Measurements from ENCODE around the gene IFITM5. TPM values are rescaled to one million over a fixed set of nuclear protein-coding genes. Genes with fewer than 3 reads are reported as not detected.

Gene IFITM5
- total and polyA plus RNA-seq, 2 experiments from 2014 or later: not detected

DNA sequence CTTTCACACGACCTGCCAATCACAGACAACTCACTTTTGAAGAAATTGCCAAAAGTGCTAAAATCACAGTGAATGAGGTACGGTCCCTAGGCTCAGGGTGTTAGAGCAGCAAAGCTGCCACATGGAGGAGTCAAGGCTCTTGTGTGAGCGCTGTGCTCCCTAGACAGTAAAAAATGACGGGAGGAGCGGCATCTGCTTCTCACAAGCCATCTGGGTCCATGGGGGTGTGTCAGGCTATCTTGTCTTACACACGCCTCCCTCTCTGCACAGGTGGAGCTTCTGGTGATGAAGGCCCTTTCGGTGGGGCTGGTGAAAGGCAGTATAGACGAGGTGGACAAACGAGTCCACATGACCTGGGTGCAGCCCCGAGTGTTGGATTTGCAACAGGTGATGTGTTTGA, 47.8 kb downstream of the IFITM5 start:
- DNase-seq (ENCODE audit: low spot score): no peak
- Histone ChIP-seq H3K9me2 (replicated peaks; ENCODE audit: insufficient read depth) (no peaks in the 10 kb centered on the region), H3K9me3 (ENCODE audit: low read depth) (no peaks in the 10 kb centered on the region), H3K27ac (no peak overlapping the region), H3K36me3 (replicated peaks; ENCODE audit: insufficient read depth, low read depth) (no peaks in the 10 kb centered on the region), H3K4me2 (no peak overlapping the region), H3K27me3 (no peaks in the 10 kb centered on the region), H4K20me1 (ENCODE audit: insufficient read depth, poor library complexity, severe bottlenecking) (no peaks in the 10 kb centered on the region), H3K4me3 (no peak overlapping the region), H2AFZ (no peak overlapping the region), H3K79me2 (no peaks in the 10 kb centered on the region), H3K4me1 (ENCODE audit: insufficient read depth) (no peaks in the 10 kb centered on the region)
- WGBS (ENCODE audit: low lambda C conversion rate, missing lambda C conversion rate): 94% methylated on average over 10 of the region's 10 CpGs
- TF ChIP-seq EZH2 (IDR thresholded peaks at IDR 0.05; ENCODE audit: borderline replicate concordance): no peak
- TF ChIP-seq EZH2phosphoT487 (IDR thresholded peaks at IDR 0.05; ENCODE audit: low read depth, severe bottlenecking, unreplicated experiment): no peak
- TF ChIP-seq, protein P1, sequence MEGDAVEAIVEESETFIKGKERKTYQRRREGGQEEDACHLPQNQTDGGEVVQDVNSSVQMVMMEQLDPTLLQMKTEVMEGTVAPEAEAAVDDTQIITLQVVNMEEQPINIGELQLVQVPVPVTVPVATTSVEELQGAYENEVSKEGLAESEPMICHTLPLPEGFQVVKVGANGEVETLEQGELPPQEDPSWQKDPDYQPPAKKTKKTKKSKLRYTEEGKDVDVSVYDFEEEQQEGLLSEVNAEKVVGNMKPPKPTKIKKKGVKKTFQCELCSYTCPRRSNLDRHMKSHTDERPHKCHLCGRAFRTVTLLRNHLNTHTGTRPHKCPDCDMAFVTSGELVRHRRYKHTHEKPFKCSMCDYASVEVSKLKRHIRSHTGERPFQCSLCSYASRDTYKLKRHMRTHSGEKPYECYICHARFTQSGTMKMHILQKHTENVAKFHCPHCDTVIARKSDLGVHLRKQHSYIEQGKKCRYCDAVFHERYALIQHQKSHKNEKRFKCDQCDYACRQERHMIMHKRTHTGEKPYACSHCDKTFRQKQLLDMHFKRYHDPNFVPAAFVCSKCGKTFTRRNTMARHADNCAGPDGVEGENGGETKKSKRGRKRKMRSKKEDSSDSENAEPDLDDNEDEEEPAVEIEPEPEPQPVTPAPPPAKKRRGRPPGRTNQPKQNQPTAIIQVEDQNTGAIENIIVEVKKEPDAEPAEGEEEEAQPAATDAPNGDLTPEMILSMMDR (IDR thresholded peaks at IDR 0.05; ENCODE audit: poor library complexity): no peak

DNA sequence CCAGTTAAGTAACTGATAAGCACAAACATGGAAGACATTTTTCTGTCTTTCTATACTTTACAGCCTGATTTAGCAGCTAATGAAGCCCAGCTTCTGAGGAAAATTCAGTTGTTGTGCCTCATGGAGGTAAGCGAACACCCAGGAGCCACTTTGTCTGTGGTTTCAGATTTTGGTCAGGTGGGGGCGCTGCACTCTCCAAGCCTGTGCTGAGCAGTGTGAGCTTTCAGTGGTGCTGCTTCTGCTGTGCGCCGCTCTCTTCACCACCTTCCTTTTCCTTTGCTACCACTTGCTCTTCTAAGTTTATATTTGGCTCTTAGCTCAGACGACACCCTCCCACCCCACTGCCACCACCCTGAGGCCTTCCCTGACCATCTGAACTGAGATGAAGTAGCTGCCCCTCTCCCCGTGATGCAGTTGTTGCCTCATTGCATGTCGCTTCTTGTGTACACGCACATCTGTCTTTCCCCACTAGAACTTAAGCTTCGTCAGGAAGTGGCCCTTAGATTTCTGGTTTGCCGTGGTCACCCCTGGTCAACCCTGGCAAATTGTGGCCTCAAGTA, 48.5 kb downstream of the IFITM5 start:
- Histone ChIP-seq H3K79me2 (no peaks in the 10 kb centered on the region), H3K4me1 (ENCODE audit: insufficient read depth) (no peaks in the 10 kb centered on the region), H3K27ac (no peak overlapping the region), H3K4me2 (no peak overlapping the region), H3K27me3 (no peaks in the 10 kb centered on the region), H3K9me2 (replicated peaks; ENCODE audit: insufficient read depth) (no peaks in the 10 kb centered on the region), H3K4me3 (no peak overlapping the region), H4K20me1 (ENCODE audit: insufficient read depth, poor library complexity, severe bottlenecking) (no peaks in the 10 kb centered on the region), H3K36me3 (replicated peaks; ENCODE audit: insufficient read depth, low read depth) (no peaks in the 10 kb centered on the region), H2AFZ (no peak overlapping the region), H3K9me3 (ENCODE audit: low read depth) (no peaks in the 10 kb centered on the region)
- 79% methylated on average over 10 of the region's 10 CpGs for WGBS (ENCODE audit: low lambda C conversion rate, missing lambda C conversion rate)
- no peak for TF ChIP-seq EZH2 (IDR thresholded peaks at IDR 0.05; ENCODE audit: borderline replicate concordance)
- no peak for TF ChIP-seq EZH2phosphoT487 (IDR thresholded peaks at IDR 0.05; ENCODE audit: low read depth, severe bottlenecking, unreplicated experiment)
- TF ChIP-seq, protein P1 (IDR thresholded peaks at IDR 0.05; ENCODE audit: poor library complexity): peak; percentile 61
- DNase-seq (ENCODE audit: low spot score): peak; percentile 67

DNA sequence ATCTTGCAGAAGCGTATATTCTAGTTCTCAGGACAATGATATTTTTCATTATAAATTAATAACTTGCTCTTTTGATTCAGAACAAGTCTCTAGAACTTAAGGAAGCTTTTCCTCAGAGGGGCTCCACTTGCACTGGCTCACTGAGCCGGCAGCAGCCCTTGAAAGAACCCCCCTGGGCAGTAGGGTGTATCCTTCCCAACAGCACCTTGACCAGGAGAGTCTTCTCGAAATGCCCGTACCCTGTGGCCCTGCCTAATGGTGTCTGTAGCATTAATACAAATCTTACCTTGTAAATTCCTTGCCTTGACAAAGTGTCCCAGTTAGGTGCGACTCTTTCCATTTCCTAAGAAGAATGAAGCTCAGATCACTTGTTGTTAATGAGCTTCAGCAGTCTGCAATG, 49.1 kb downstream of the IFITM5 start:
- Histone ChIP-seq H3K79me2 (no peaks in the 10 kb centered on the region), H3K4me3 (no peak overlapping the region), H2AFZ (no peak overlapping the region), H3K9me3 (ENCODE audit: low read depth) (no peaks in the 10 kb centered on the region), H3K9me2 (replicated peaks; ENCODE audit: insufficient read depth) (no peaks in the 10 kb centered on the region), H3K36me3 (replicated peaks; ENCODE audit: insufficient read depth, low read depth) (no peaks in the 10 kb centered on the region), H3K27ac (no peak overlapping the region), H4K20me1 (ENCODE audit: insufficient read depth, poor library complexity, severe bottlenecking) (no peaks in the 10 kb centered on the region), H3K4me2 (no peak overlapping the region), H3K27me3 (no peaks in the 10 kb centered on the region), H3K4me1 (ENCODE audit: insufficient read depth) (no peaks in the 10 kb centered on the region)
- TF ChIP-seq EZH2phosphoT487 (IDR thresholded peaks at IDR 0.05; ENCODE audit: low read depth, severe bottlenecking, unreplicated experiment) (no peak), EZH2 (IDR thresholded peaks at IDR 0.05; ENCODE audit: borderline replicate concordance) (no peak)
- TF ChIP-seq, protein P1 (IDR thresholded peaks at IDR 0.05; ENCODE audit: poor library complexity): no peak
- no peak for DNase-seq (ENCODE audit: low spot score)
- 85% methylated on average over 5 of the region's 5 CpGs for WGBS (ENCODE audit: low lambda C conversion rate, missing lambda C conversion rate)
